HG02759 (cell line): ENCODE measurements around the gene SLC25A45.

Experiments used
- ATAC-seq: cut with Tn5 transposase; IDR thresholded peaks from one replicate; pipeline ENCODE4 v1.9.1; 2021; ENCODE audit warnings: mild to moderate bottlenecking, moderate library complexity; ENCODE audit not compliant: unreplicated experiment

SLC25A45 gene

DNA sequence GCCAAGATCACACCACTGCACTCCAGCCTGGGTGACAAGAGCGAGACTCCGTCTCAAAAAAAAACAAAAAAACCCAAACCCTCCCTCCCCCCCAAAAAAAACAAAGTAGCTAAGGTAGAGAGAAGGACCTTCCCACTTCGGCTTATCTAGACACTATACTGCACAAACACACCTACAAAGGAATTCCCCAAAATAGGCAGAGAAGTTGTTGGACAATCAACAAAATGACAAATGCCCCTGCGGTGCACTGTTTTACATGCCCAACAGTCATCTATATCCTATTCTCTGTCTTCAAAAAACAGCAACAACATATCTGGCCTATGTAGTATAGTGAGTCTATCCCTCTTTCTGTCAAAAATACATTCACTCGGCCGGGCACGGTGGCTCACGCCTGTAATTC, 55.4 kb downstream of the SLC25A45 start:
- no peak for ATAC-seq

DNA sequence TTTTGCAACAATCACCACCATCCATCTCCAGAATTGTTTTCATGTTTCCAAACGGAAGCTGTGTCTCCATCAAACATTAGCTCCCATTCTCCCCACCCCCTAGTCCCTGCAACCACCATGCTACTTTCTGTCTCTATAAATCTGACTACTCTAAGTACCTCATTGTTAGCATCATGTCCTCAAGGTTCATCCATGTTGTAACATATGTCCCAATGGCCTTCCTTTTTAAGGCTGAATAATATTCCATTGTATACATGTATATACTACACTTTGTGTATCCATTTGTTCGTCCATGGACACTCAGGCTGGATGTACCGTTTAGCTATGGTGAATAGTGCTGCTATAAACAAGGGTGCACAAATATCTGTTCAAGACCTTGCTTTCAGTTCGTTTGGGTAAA, 57.0 kb downstream of the SLC25A45 start:
- no peak for ATAC-seq
